GM21515 (cell line): ENCODE measurements around the gene KLKB1.
"Not testable (repeated sequence)": the region's sequence is repeated elsewhere in the genome, so short reads cannot be mapped to it uniquely, and the experiment has no call there.

Experiments used
- ATAC-seq: cut with Tn5 transposase; IDR thresholded peaks from one replicate; pipeline ENCODE4 v1.9.1; 2021; ENCODE audit not compliant: unreplicated experiment

The KLKB1 gene

GRCh38 chr4:186226521-186227189 is 652 bp upstream of the KLKB1 start:
- ATAC-seq = no peak

- no peak for ATAC-seq
Measured at GRCh38 chr4:186227744-186228513, 622 bp downstream of the KLKB1 start.

GRCh38 chr4:186228514-186228894 is 1.2 kb downstream of the KLKB1 start:
- no peak for ATAC-seq

DNA sequence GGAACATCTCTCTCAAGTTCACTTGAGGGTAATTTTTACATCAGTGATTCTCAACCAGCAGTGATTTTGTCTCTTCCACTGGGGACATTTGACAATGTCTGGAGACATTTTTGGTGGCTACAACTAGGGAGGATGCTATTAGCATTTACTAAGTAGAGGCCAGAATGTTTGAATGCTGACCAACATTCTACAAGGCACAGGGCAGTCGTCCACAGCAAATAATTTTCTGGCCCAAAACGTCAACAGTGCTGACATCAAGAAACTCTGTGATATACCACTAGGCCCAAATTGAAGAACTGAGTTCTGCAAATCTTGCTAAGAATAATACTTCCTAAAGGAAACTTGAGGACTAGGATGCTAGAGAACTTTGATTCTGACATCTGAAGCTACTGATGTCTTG is 7.1 kb downstream of the KLKB1 start:
- ATAC-seq = no peak

DNA sequence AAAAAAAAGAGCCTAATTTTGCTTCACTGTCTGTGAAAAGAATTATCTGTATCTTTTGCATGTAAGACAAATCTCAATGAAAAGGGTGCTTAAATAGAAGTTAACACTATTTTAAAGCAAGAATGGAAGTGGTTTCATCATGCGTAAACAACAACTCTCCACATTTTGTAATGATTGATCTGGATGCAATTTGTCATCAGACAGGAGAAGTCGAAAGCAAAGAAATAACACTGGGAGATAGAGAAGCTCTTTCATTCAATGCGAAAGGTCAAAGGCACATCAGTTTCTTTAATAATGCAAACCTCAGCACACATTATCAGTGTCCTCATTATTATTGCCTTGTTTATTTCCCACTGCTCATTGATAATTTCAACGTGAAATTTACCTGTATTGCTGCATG is 8.8 kb downstream of the KLKB1 start:
- ATAC-seq = no peak

DNA sequence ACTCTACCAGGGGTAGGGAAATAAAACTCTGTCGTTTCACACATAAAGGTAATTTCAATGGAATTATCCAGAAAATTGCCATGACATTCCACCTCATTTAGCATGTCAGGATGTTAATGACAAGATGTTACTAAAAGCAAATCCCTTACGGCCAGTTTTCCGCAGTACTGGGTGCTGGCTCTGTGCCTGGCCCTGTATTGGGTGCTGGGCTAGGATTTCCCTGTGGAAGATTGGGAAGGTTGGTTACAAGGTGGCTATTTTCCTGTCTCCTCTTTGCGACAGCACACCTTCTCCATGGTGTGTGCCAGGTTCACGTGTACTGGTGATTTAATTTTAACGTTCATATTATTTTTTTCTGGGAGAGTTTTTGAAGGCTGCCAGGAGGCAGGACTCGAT is 13.1 kb downstream of the KLKB1 start:
- ATAC-seq = no peak

GRCh38 chr4:186240848-186241491 is 13.7 kb downstream of the KLKB1 start:
- no peak for ATAC-seq

GRCh38 chr4:186241616-186242015 is 14.3 kb downstream of the KLKB1 start:
- ATAC-seq = no peak

DNA sequence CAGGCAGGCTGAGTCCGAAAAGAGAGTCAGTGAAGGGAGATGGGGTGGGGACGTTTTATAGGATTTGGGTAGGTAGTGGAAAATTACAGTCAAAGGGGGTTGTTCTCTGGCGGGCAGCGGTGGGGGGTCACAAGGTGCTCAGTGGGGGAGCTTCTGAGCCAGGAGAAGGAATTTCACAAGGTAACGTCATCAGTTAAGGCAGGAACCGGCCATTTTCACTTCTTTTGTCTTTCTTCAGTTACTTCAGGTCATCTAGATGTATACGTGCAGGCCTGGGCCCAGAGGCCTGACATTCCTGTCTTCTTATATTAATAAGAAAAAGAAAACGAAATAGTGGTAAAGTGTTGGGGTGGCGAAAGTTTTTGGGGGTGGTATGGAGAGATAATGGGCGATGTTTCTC is 14.7 kb downstream of the KLKB1 start:
- not testable (repeated sequence) for ATAC-seq

DNA sequence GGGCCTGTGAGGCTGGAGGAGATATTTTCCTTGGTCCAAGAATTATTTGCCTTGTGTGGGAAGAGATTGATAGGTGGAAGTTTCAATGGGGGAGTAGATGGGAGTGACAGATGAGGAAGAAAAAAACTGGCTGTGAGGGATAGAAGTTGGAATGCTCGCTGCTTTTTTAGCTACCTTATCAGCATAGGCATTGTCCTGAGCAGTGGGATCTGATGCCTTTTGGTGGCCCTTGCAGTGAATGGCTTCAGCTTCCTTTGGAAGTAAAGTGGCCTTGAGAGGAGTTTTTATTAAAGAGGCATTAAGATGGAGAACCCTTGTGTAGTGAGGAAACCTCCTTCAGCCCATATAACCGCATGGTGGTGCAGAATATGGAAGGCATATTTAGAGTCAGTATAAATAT is 16.0 kb downstream of the KLKB1 start:
- ATAC-seq = no peak

GRCh38 chr4:186244835-186245234 is 17.5 kb downstream of the KLKB1 start:
- ATAC-seq = no peak

- not testable (repeated sequence) for ATAC-seq
Measured at GRCh38 chr4:186247062-186247752, 19.9 kb downstream of the KLKB1 start.

DNA sequence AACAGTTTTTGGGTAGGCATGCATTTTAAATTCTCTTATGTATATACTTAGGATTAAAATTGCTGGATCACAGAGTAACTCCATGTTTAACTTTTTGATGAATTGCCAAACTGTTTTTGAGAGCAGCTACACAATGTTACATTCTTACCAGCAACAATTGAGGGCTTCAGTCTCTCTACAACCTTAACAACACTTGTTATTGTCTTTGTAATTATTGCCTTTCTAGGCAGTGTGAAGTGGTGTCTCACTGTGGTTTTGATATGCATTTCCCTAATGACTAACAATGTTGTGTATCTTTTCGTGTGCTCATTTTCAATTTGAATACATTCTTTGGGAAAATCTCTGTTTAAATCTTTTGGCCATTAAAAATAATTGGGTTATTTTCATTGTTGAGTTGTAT is 21.3 kb downstream of the KLKB1 start:
- no peak for ATAC-seq

DNA sequence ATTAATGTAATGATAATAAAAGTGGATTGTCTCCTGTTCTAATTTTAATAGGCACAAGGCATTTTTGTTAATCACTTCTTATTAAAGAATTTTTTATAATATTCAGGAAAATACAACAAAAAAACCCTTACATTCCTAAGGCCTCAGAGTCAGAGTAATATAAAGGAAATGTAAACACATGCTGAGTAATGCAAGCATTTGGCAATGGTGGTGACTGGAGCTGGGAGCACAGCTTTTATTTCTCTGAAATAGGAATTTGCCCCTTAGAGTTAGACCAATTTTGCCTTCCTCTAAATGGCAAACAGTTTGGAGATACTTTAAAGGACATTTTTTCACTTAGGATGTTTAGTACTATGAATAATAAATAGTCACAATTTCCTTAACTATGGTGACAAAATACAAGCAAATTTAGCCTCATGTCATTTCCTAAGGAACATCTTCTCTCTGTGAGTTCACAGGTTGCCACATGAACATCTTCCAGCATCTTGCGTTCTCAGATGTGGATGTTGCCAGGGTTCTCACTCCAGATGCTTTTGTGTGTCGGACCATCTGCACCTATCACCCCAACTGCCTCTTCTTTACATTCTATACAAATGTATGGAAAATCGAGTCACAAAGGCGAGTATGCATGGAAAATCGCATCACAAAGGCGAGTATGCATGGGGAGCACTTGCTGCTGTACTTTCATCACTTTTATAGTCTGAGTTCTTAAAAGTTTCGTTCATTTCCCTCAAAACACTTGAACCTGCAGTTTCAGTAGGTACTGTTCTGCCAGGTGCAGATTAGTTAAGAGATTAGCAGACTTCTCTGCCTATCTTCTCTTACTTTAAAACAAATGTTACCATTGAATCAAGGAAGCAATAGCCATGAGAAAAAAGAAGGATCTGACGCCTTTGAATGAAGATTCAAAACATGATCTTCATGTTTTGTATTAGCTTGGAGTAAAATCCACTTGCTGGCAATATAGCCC is 22.8 kb downstream of the KLKB1 start:
- ATAC-seq = no peak

GRCh38 chr4:186250760-186251159 is 23.5 kb downstream of the KLKB1 start:
- ATAC-seq = no peak

GRCh38 chr4:186255122-186255521 is 27.8 kb downstream of the KLKB1 start:
- ATAC-seq = no peak

DNA sequence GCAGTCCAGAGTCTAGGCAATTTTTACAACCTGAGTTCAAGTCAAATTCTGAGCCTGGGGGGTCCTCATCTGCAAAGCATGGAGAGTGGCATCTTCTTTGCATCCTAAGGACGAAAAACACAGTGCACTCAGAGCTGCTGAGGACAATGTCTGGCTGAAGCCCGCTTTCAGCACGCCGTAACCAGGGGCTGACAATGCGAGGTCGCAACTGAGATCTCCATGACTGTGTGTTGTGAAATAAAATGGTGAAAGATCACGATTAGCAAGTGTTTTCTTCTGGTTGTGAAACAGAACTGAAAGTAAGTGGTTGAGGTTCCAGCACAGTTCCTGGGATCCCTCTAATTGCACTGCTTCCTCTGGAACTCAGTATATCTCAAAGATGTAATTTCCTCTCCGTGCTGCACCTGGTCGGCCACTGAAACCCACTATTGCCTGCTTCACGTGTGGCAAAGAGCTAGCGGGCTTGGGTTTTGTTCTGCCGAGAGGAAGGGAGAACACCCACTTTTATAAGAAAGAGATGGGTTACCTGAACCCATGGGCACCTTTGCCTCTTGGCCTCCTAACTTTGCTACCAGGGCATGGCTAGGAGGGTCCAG is 31.0 kb downstream of the KLKB1 start:
- ATAC-seq = no peak

- ATAC-seq = no peak
Measured at GRCh38 chr4:186260117-186260503, 32.8 kb downstream of the KLKB1 start.

- ATAC-seq = no peak
Measured at GRCh38 chr4:186260504-186261448, 33.5 kb downstream of the KLKB1 start.
